A549 (cell line): ENCODE results near the gene SEC22C. TPM values are rescaled to one million over a fixed set of nuclear protein-coding genes. Genes with fewer than 3 reads are reported as not detected.
"Not testable (repeated sequence)": the region's sequence is repeated elsewhere in the genome, so short reads cannot be mapped to it uniquely, and the experiment has no call there.

ENCODE experiments used
- ATAC-seq, 2 experiments: fragments of 200-7000 bp in 1 of 2; fragments of >200 bp in 1 of 2; cut with Nextera tagmentation in 1 of 2; cut with Tn5 transposase in 1 of 2; 3 replicates each; pipeline versions ENCODE4 v1.8.0 to v1.9.1; 2018 to 2020; ENCODE audit warnings: mild to moderate bottlenecking in 1 of 2, moderate library complexity in 1 of 2
- CTCF ChIA-PET: fragments of 300-600 bp; sonication (Branson Sonifier 250); formaldehyde crosslinking; extraction: SDS; loops from one replicate; lab custom pipeline; 2021; ENCODE audit warnings: antibody characterized with exemption, inconsistent platforms; lab: Yijun Ruan, JAX
- POLR2A ChIA-PET: fragments of 350-600 bp; formaldehyde crosslinking; extraction: SDS; loops from one replicate; lab custom pipeline; 2021; ENCODE audit warnings: antibody characterized with exemption, inconsistent platforms; lab: Yijun Ruan, JAX
- DNase-seq, 2 experiments: peaks; one replicate each; pipeline versions ENCODE4 v3.0.0 to v3.0.0-alpha.2; 2011 to 2016; ENCODE audit warnings: low read depth in 1 of 2, low spot score in 1 of 2
- FAIRE-seq: peaks from 2 replicates; lab custom pipeline; 2011; peaks lifted over from hg19 to GRCh38; lab: Jason Lieb, UNC
- H3K27ac ChIP-seq, 2 experiments: fragments of >200 bp; sonication (Bioruptor Twin); formaldehyde crosslinking; 3 replicates each; pipeline ENCODE4 v1.5.1; 2016 to 2017
- H3K4me1 ChIP-seq: fragments of >200 bp; sonication (Bioruptor Twin); formaldehyde crosslinking; 3 replicates; pipeline ENCODE4 v1.6.1; 2016
- H3K4me2 ChIP-seq: fragments of >200 bp; sonication (Bioruptor Twin); formaldehyde crosslinking; 3 replicates; pipeline ENCODE4 v1.6.1; 2016
- H3K4me3 ChIP-seq: fragments of >200 bp; sonication (Bioruptor Twin); formaldehyde crosslinking; 3 replicates; pipeline ENCODE4 v1.5.1; 2016
- H3K9me3 ChIP-seq: fragments of >200 bp; sonication (Bioruptor Twin); formaldehyde crosslinking; 3 replicates; pipeline ENCODE4 v1.6.1; 2016
- EHMT2 ChIP-seq: fragments of 200-600 bp; sonication (generic); IDR thresholded peaks from 2 replicates; pipeline ENCODE4 v1.6.1; 2016; ENCODE audit warnings: antibody characterized with exemption, low read depth, mild to moderate bottlenecking, moderate library complexity
- ESRRA ChIP-seq: fragments of 150-350 bp; IDR thresholded peaks from 2 replicates; pipeline ENCODE4 v1.6.1; 2014; ENCODE audit warnings: mild to moderate bottlenecking, low read length, borderline replicate concordance
- FOSL2 ChIP-seq, 2 experiments: fragments of 450-650 bp in 1 of 2; fragments of >200 bp in 1 of 2; sonication (Bioruptor Twin) in 1 of 2; formaldehyde crosslinking; IDR thresholded peaks; 2 replicates each; pipeline versions ENCODE4 v1.5.0 to v1.6.1; 2016 to 2020; ENCODE audit warnings: mild to moderate bottlenecking in 1 of 2, moderate library complexity in 1 of 2
- HDAC2 ChIP-seq: fragments of 200-600 bp; sonication (generic); IDR thresholded peaks from 2 replicates; pipeline ENCODE4 v1.6.1; 2016
- HEYL ChIP-seq: fragments of 250-450 bp; sonication (Bioruptor Pico); IDR thresholded peaks from 2 replicates; pipeline ENCODE4 v1.8.0; 2021; ENCODE audit warnings: mild to moderate bottlenecking, moderate library complexity
- HOXA7 ChIP-seq: fragments of 250-450 bp; sonication (Bioruptor Pico); IDR thresholded peaks from 2 replicates; pipeline ENCODE4 v1.5.0; 2020; ENCODE audit warnings: mild to moderate bottlenecking, moderate library complexity
- JUN ChIP-seq, 2 experiments: fragments of >200 bp; sonication (Bioruptor Twin); formaldehyde crosslinking; IDR thresholded peaks; 2 replicates in 1 of 2; 3 replicates in 1 of 2; pipeline ENCODE4 v1.6.1; 2016 to 2017
- KDM1A ChIP-seq: fragments of 200-600 bp; sonication (generic); IDR thresholded peaks from 2 replicates; pipeline ENCODE4 v1.6.1; 2016; ENCODE audit warnings: low read depth, mild to moderate bottlenecking
- NFE2L2 ChIP-seq: fragments of 150-350 bp; conservative IDR thresholded peaks from 2 replicates; pipeline ENCODE4 v1.6.1; 2014; ENCODE audit warnings: low read length
- NPAS2 ChIP-seq: fragments of 250-450 bp; sonication (Bioruptor Pico); IDR thresholded peaks from 2 replicates; pipeline ENCODE4 v1.8.0; 2022; ENCODE audit warnings: mild to moderate bottlenecking, moderate library complexity, borderline replicate concordance
- NR3C1 ChIP-seq: fragments of >200 bp; sonication (Bioruptor Twin); formaldehyde crosslinking; IDR thresholded peaks from 3 replicates; pipeline ENCODE4 v1.6.1; 2017
- PHF8 ChIP-seq: fragments of 200-600 bp; sonication (generic); IDR thresholded peaks from 2 replicates; pipeline ENCODE4 v1.6.1; 2016; ENCODE audit warnings: low read depth, mild to moderate bottlenecking, antibody characterized with exemption, moderate library complexity, borderline replicate concordance
- POLR2A ChIP-seq: IDR thresholded peaks from 2 replicates; pipeline ENCODE4 v1.6.1; 2012; ENCODE audit warnings: mild to moderate bottlenecking, low read length
- POLR2AphosphoS2 ChIP-seq: conservative IDR thresholded peaks from 2 replicates; pipeline ENCODE4 v1.6.1; 2012; ENCODE audit warnings: low read length, improper control_type of control experiment, inconsistent platforms
- RARB ChIP-seq: fragments of 250-450 bp; sonication (Bioruptor Pico); IDR thresholded peaks from 2 replicates; pipeline ENCODE4 v1.8.0; 2021; ENCODE audit warnings: mild to moderate bottlenecking, moderate library complexity
- RFX5 ChIP-seq: fragments of 450-650 bp; IDR thresholded peaks from 2 replicates; pipeline ENCODE4 v1.7.1; 2014; ENCODE audit warnings: antibody characterized with exemption, mild to moderate bottlenecking, moderate library complexity
- RNF2 ChIP-seq: fragments of 200-600 bp; sonication (generic); IDR thresholded peaks from 2 replicates; pipeline ENCODE4 v1.6.1; 2016; ENCODE audit warnings: low read depth, mild to moderate bottlenecking, antibody characterized with exemption, moderate library complexity, borderline replicate concordance
- SMC3 ChIP-seq: fragments of >200 bp; sonication (Bioruptor Twin); formaldehyde crosslinking; IDR thresholded peaks from 3 replicates; pipeline ENCODE4 v1.6.1; 2018; ENCODE audit warnings: inconsistent platforms
- TFCP2L1 ChIP-seq: fragments of 250-450 bp; sonication (Bioruptor Pico); IDR thresholded peaks from 2 replicates; pipeline ENCODE4 v1.5.0; 2021; ENCODE audit warnings: mild to moderate bottlenecking
- WGBS: methylation state at CpG from one replicate; pipeline ENCODE4 v1.1.6; 2017; ENCODE audit errors: missing lambda C conversion rate; 5-methylcytosine and 5-hydroxymethylcytosine counted together
- polyA plus RNA-seq, 4 experiments: library from polyadenylated mRNA; depleted of rRNA in 3 of 4; stranded (reverse); fragments of >200 nt; fragmentation: RNase III in 1 of 4; extraction: RNeasy Plus Mini Kit Qiagen cat#74134 plus additional on column Dnase treatment in 1 of 4; gene quantifications; 2 replicates in 3 of 4; 3 replicates in 1 of 4; pipeline ENCODE4 v1.2.3, GENCODE V29; 2011 to 2017
- TF ChIP-seq, protein P1 (sequence below): fragments of >200 bp; sonication (Bioruptor Twin); formaldehyde crosslinking; IDR thresholded peaks from 3 replicates; pipeline ENCODE4 v1.6.1; 2016
- TF ChIP-seq, protein P2 (sequence below): fragments of 250-450 bp; sonication (Bioruptor Pico); IDR thresholded peaks from 2 replicates; pipeline ENCODE4 v1.5.0; 2021; ENCODE audit warnings: mild to moderate bottlenecking, moderate library complexity, borderline replicate concordance
- TF ChIP-seq, protein P3 (sequence below): fragments of >200 bp; sonication (Bioruptor Twin); formaldehyde crosslinking; IDR thresholded peaks from 2 replicates; pipeline ENCODE4 v1.6.1; 2016

SEC22C gene
- polyA plus RNA-seq, 2 of the 4 experiments (the other 2 are of a cell fraction), result 31.0 to 36.2 TPM

DNA sequence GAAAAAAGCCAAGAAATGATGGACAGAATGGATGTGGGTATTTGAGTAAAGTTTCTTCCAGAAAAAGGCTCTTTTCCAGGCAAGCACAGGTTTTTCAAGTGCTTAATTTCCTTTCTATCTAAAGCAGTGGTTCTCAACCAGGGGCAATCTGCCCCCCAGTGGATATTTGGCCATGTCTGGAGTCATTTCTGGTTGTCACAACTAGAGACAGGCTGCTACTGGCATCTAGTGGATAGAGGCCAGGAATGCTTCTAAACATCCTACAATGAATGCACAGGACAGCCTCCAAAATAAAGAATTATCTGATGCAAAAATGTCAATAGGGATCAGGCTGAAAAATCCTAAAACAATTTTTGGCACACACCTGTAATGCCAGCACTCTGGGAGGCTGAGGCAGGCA lies 23.9 kb downstream of the SEC22C start (continued):
- TF ChIP-seq TFCP2L1 (CRISPR knock-in tag), result no peak
- no peak for TF ChIP-seq HEYL (CRISPR knock-in tag)
- TF ChIP-seq, protein P1, sequence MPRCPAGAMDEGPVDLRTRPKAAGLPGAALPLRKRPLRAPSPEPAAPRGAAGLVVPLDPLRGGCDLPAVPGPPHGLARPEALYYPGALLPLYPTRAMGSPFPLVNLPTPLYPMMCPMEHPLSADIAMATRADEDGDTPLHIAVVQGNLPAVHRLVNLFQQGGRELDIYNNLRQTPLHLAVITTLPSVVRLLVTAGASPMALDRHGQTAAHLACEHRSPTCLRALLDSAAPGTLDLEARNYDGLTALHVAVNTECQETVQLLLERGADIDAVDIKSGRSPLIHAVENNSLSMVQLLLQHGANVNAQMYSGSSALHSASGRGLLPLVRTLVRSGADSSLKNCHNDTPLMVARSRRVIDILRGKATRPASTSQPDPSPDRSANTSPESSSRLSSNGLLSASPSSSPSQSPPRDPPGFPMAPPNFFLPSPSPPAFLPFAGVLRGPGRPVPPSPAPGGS, result no peak
- TF ChIP-seq RARB (CRISPR knock-in tag), result no peak
- TF ChIP-seq RFX5, result no peak
- no peak for TF ChIP-seq JUN (IDR thresholded peaks at IDR 0.05)
- TF ChIP-seq NFE2L2, result no peak
- no peak for TF ChIP-seq POLR2AphosphoS2
- TF ChIP-seq, all 56 proteins: peak for 0

DNA sequence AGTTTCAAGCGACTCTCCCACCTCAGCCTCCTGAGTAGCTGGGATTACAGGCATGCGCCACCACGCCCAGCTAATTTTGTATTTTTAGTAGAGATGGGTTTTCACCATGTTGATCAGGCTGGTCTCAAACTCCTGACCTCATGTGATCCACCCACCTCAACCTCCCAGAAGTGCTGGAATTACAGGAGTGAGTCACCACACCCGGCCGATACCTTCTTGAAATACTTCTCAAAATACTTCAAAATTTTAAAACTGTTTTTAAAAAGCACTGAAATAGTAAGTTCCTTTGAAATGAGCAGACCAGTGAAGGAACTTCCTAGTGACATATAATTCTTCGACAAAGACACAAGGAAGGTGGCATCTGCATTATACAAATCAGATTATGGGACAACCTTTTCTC lies 24.9 kb downstream of the SEC22C start:
- H3K27ac ChIP-seq, ATAC-seq, POLR2A ChIA-PET, H3K4me2 ChIP-seq, H3K4me1 ChIP-seq, H3K9me3 ChIP-seq, H3K4me3 ChIP-seq, DNase-seq, FAIRE-seq: not testable (repeated sequence)
- CTCF ChIA-PET, result interaction anchor here (1.0 kb wide), 2 partner anchors 9 to 17 kb away, joined by 3 to 5 read pairs; no protein-coding TSS in a partner anchor
- 93% methylated on average over 6 of the region's 6 CpGs for WGBS

DNA sequence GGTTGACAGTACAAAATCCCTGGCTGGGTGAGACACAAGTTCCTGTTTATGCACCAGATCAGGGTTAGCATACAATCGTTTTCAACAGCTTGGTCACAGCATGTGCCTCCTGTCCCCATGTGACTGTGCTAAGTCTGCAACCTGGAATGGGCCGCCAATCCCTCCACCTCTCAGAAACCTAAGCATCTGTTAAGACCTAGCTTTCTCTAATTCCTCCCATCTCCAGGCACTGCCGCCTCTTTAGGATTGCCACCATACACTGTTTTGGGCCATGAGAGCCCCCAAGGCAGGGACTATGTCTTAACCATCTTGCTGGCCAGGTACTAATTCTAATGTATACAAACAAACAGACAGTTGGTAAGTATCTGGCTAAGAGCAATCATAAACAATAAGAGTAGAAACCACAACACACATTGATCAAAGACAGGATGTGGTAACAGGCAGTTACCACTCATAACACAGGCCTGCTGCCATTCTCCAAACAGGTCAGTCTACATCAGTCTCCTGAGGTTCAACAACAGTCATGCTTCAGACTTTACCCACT lies 25.6 kb downstream of the SEC22C start:
- FAIRE-seq, result no peak
- ATAC-seq, result no peak
- CTCF ChIA-PET, result interaction anchor here (1.0 kb wide), 1 partner anchor 16 kb away, joined by 3 read pairs; no protein-coding TSS in a partner anchor
- no peak for DNase-seq
- H3K4me2 ChIP-seq, result no peak overlapping the region
- no peak overlapping the region for H3K27ac ChIP-seq
- no peaks in the 10 kb centered on the region for H3K9me3 ChIP-seq
- TF ChIP-seq HOXA7 (CRISPR knock-in tag) (no peak), NPAS2 (CRISPR knock-in tag) (no peak), JUN (IDR thresholded peaks at IDR 0.05) (no peak), HDAC2 (no peak), NR3C1 (no peak), POLR2A (no peak), NFE2L2 (no peak), PHF8 (no peak), SMC3 (no peak), KDM1A (no peak)
- TF ChIP-seq, protein P2, sequence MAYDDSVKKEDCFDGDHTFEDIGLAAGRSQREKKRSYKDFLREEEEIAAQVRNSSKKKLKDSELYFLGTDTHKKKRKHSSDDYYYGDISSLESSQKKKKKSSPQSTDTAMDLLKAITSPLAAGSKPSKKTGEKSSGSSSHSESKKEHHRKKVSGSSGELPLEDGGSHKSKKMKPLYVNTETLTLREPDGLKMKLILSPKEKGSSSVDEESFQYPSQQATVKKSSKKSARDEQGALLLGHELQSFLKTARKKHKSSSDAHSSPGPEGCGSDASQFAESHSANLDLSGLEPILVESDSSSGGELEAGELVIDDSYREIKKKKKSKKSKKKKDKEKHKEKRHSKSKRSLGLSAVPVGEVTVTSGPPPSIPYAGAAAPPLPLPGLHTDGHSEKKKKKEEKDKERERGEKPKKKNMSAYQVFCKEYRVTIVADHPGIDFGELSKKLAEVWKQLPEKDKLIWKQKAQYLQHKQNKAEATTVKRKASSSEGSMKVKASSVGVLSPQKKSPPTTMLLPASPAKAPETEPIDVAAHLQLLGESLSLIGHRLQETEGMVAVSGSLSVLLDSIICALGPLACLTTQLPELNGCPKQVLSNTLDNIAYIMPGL, result no peak
- TF ChIP-seq, all 56 proteins: peak for 0
- Histone ChIP-seq H3K4me3 (no peak overlapping the region), H3K4me1 (no peaks in the 10 kb centered on the region)
- WGBS, result 65% methylated on average over 3 of the region's 3 CpGs
- POLR2A ChIA-PET, result no interaction called here

DNA sequence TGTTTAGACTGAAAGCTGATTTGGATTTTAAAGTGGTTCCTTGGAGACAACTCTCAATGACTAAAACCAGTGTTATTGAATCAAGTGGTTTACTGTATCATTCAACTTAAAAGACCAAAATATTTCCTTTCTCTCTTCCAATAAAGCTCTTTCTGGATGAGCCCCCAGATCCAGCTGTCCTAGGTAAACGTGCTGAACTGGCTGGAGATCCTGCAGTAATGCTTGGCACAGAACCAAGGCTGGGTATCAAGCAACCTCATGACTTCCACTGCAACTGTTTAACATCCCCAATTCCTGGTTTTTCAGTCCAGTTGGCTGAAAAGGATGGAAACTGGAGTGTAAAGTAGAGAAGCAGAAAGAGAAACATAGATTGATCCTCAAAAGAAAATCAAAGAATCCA lies 28.9 kb downstream of the SEC22C start:
- Histone ChIP-seq H3K4me3 (no peak overlapping the region), H3K27ac (no peak overlapping the region), H3K9me3 (no peaks in the 10 kb centered on the region), H3K4me2 (no peak overlapping the region), H3K4me1 (0 out of 3 replicates have a peak, but pooled peaks cover under 1% of the 10 kb centered on the region)
- TF ChIP-seq ESRRA (no peak), HOXA7 (CRISPR knock-in tag) (no peak), RNF2 (no peak), FOSL2 (IDR thresholded peaks at IDR 0.05) (no peak), FOSL2 (CRISPR knock-in tag; IDR thresholded peaks at IDR 0.05) (no peak), EHMT2 (no peak)
- TF ChIP-seq, protein P2, result no peak
- TF ChIP-seq, protein P3, sequence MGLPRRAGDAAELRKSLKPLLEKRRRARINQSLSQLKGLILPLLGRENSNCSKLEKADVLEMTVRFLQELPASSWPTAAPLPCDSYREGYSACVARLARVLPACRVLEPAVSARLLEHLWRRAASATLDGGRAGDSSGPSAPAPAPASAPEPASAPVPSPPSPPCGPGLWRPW, result no peak
- no peak for ATAC-seq
- no peak for DNase-seq
- ChIA-PET POLR2A (no interaction called here), CTCF (interaction anchor here (1.2 to 2.0 kb wide), 2 partner anchors 13 to 305 kb away, joined by 5 to 6 read pairs; no protein-coding TSS in a partner anchor)
- FAIRE-seq, result no peak
- WGBS, result 57% methylated on average over 1 of the region's 1 CpG
